NAMALWA (cell line): ENCODE measurements around the gene PLPP7.

ENCODE experiments used
- DNase-seq: peaks from one replicate; pipeline ENCODE4 v3.0.0-alpha.2; 2015; ENCODE audit warnings: low spot score

The PLPP7 gene

GRCh38 chr9:131281119-131281965, 8.2 kb upstream of the PLPP7 start:
- DNase-seq, result no peak

DNA sequence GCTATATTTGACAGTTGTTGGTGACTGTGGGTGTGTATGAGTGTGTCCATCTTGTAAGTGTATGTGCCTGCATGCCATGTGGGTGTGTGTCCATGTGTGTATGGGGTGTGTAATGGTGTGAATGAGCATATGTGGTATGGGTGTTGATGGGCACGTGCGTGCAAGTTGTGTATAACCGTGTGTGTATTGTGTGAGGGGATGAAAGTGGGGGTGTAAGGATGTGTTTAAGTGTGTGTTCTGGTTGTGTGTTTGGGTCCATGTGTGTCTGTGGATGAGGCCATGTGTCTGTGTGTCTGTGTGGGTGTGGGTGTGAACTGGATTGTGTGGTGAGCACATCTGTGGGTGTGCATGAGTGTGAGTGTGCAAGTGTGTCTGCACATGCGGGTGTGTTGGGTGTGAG, 7.3 kb upstream of the PLPP7 start:
- no peak for DNase-seq

DNA sequence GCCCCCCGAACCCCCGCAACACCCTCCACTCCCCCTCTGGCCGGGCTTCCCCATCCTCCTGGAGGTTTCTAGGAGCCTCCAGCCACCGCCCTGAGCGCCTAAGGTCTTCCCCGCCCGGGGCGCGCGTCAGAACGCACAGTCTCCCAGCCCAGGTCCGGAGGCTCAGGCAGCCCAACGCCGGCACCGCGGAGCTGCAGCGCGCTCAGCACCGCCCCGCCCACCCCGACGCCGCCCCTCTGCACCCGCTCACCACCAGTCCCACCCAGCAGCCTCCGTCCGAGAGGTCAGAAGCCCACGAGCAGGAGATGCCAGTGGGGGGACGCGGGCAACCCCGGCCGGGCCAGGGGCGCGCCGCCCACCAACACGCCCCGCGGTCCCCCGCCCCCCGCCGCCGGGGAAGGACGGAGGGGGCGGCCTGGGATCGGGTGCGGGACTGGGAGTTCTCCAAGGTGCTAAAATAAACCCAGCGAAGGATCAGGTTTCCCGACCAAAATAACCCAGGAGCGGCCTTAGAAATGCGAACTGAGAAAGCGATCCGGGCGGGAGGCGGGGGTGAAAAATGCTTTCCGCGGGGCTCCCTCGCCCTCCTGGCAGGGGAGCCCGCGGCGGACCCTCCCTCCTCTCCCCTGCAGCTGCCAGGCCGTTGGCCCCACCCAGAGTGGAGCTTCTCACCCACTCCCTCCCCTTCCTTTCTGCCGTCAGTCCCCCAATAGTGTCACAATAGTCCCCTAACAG, 6.7 kb upstream of the PLPP7 start:
- no peak for DNase-seq

DNA sequence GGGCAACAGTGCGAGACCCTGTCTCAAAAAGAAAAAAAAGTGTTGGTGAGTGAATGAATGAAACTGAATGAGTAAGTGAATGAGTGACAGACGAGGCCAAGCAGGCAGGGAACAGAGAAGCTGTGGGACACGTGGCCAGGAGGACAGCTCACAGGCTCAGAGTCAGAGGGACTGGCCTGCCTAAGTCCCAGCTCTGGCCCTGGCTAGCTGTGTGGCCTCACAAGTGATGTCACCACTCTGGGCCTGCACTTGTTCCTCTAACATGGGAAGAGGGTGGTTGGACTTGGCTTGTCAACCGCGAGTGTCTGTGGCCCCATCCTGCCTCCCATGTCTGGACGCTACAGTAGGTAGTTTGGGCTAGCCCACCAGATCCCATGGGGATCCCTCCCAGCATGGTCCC, 4.7 kb upstream of the PLPP7 start:
- DNase-seq, result no peak

DNA sequence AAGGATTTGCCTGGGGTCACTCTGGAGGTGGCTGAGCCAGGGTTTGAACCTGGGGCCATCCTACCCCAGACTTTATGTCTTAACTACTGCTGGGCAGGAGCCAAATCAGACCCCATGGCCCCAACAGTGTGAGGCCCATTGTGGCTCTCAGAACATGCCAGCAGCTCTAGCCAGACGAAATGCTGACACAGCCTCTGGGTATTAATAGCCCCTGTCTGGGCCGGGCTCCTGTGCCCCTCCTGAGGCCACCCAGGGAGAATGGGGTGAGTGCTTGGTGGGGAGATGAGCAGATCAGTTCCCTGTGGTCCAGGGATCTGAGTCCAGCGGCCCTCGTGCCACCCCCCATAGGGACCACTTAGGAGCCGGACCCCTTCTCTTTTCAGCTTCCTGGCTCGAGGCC, 2.2 kb upstream of the PLPP7 start:
- no peak for DNase-seq

- no peak for DNase-seq
Observed at GRCh38 chr9:131288217-131288616, 1.3 kb upstream of the PLPP7 start.

DNA sequence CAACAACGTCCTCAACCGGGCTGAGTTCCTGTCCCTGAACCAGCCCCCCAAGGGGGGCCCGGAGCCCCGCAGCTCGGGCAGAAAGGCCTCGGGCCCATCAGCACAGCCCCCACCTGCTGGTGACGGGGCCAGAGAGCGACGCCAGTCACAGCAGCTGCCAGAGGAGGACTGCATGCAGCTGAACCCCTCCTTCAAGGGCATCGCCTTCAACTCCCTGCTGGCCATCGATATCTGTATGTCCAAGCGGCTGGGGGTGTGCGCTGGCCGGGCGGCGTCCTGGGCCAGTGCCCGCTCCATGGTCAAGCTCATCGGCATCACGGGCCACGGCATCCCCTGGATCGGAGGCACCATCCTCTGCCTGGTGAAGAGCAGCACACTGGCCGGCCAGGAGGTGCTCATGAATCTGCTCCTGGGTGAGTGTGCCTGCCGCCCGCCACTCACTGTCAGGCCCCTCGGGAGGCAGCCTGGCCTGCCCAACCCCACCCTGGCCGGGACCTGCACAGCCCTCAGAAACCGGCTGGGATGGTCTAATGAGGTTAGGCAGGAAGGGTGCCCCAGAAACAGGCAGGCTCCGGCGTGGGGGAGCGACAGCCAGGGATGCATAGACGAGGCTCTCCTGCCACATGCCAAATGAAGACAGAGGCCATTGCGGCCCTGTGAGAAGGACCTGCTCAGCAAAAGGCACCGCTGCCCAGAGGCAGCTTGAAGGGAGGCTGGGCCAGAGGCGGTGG, 678 bp downstream of the PLPP7 start:
- no peak for DNase-seq

DNA sequence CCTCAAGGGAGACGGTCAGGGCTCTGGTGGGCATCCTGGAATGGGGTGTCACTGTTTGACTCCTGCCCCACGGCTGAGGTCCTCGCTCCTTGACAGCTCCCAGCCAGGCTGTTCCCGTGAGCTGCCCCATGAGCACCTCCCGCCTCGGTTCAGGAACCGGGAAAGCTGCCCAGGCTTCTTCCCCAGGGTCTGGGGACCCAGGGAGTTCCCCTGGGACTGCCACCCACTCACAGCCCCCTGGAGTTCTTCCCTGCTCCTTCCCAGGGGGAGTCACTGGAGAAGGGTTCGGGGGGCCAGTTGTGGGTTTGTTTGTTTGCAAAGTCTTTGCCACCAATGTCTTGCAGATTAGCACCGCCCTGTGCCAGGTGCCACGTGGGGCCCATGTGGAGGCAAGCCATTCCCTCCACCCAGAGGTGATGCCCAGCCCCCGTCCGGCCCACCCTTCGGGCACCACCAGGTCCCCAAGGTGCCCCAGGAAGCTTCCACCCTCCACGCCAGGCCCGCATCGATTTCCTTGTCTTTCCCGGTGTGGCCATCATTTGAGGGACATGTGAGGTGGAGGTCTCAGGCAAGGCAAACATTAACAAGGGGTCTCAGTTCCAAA, 1.3 kb downstream of the PLPP7 start:
- no peak for DNase-seq

DNA sequence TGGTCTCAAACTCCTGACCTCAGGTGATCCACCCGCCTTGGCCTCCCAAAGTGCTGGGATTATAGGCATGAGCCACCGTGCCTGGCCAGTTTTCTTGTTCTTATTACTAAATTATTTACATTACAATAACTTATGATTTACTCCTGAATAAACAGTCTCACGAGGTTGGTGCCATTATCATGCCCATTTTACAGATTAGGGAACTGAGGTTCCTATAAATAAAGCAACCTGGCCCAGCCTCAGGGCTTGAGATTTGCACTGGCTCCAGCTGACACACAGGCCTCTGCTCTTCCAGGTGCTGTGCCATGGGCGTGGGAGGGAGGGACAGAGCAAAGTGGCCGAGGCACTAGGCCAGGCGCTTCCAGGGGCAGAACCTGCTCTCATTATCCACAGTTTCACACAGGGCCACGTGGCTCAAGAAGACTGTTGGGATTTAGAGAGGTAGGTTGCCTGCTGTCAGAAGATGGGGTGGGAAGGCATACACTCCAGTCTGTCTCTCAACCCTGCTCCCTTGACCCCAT, 2.3 kb downstream of the PLPP7 start:
- DNase-seq, result no peak

GRCh38 chr9:131292937-131293336, 3.4 kb downstream of the PLPP7 start:
- DNase-seq, result no peak

DNA sequence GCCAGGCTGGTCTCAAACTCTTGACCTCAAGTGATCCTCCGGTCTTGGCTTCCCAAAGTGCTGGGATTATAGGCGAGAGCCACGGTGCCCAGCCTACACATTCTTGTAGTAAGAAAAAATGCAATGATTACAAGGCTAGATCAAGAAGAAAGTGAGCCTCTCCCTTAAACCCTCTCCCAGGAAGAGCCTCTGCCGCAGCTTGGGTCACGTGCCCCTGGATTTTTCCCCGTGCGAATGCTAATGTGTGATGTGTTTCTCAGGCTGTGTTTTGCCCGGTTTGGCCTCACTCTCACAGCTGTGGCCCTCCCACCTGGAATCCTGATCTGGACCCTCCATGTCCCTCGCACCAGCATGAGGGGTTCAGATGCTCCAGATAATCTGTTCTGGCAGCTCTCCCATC, 6.9 kb downstream of the PLPP7 start:
- no peak for DNase-seq

- DNase-seq, result no peak
Observed at GRCh38 chr9:131296906-131297500, 7.5 kb downstream of the PLPP7 start.

GRCh38 chr9:131297903-131298302, 8.4 kb downstream of the PLPP7 start:
- DNase-seq, result no peak

DNA sequence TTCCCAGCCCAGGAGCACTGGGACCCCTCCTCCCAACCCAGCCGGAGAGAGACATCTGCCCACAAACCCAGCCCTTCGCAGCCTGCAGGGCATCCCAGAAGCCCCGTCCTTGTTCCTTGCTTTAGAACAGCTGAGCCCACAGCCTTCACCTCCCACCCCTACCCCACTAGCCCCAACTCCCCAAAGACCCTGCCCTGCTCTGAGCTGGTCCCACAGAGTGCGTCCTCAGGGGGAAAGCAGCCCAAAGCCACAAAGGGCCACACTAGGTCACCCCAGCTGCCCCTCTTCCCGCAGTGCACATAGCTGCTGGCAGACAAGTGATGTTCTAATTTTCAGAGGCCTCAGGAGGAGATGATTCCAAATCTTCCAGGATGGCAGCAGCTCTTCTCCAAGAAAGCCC, 8.8 kb downstream of the PLPP7 start:
- DNase-seq, result no peak

- no peak for DNase-seq
Observed at GRCh38 chr9:131298816-131299215, 9.3 kb downstream of the PLPP7 start.

DNA sequence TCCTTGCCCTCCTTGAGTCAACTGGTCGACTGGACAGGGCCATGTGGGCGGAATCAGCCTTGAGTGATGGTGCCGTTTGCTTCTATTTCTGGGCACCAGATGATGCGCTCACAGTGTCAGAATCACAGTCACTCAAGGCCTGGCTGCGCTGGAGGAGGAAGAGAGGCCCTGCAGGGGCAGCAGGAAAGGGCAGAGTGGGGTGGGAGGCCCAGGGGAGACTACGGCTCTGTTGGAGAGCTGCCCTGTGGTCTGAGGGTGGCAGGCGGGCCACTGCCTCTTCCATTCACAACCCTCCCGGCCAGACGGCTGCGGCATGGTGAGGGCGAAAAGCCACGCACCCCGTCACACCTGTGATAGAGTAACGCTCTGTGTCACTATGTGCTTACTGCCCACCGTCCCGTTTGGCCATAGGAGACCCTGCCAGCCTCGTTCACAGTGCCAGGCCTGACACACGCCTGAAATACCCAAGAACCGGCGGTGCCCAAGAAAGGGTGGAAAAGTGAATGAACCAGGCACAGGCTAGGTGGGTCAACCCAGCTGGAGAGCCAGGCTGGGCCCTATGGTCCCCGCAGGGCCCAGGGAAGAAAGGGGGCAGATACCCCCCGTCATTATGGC, 9.9 kb downstream of the PLPP7 start:
- DNase-seq, result no peak

DNA sequence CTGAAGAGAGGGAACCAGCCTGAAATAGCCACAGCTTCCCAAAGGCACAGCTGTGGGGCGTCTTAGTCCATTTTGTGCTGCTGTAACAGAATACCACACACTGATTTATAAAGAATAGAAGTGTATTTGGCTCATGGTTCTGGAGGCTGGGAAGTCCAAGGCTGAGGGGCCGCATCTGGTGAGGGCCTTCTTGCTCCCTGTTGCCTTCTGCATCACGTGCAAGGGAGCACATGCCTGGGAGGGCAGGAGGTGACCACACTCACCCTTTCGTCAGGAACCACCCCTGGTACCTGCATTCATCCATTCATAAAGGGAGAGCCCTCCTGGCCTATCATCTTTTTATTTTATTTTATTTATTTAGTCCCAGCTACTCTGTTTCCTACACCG, 10.4 kb downstream of the PLPP7 start:
- no peak for DNase-seq

- DNase-seq, result no peak
Observed at GRCh38 chr9:131300444-131300843, 10.9 kb downstream of the PLPP7 start.

DNA sequence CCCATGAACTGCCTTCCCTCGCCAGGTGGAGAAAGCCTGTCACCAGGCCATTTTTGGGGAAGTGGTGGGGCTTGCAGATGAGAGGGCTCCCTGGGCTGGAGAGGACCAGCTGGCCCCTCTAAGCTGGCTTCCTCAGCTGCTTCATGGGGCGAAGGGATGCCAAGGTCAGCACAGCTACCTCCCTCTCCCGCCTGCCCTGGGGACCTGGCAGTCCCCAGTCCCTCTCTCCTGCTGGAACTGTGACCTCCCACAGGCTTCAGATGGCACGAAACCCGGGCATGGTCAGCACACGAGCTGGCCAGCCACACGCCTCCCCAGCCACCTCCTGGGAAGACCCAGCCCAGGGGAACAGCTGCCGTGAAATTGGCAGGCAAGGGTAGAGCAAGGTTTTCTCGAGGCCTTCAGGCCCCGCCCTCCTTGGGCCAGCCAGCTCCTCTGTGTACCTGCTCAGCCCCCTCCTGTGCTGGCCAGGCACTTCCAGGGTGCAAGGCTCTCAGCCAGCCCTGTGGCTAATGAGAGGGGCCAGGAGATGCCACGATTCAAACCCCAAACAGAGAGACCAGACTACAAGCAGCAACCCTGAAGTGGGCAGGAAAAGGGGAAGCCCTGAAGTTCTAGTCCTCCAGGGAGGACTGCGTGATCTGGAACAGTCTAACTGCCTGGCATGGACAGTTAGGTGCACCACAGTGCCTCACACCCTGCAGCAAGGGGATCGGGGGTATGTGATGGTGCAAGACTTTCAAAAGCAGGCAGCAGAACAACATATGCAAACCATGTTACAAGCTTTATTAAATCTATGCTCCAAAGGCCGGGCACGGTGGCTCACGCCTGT, 12.9 kb downstream of the PLPP7 start:
- DNase-seq, result no peak
